GM21619 (cell line): ENCODE results near the gene PRELID3B.

Experiments used
- ATAC-seq: cut with Tn5 transposase; IDR thresholded peaks from one replicate; pipeline ENCODE4 v1.9.1; 2021; ENCODE audit not compliant: unreplicated experiment

The PRELID3B gene

DNA sequence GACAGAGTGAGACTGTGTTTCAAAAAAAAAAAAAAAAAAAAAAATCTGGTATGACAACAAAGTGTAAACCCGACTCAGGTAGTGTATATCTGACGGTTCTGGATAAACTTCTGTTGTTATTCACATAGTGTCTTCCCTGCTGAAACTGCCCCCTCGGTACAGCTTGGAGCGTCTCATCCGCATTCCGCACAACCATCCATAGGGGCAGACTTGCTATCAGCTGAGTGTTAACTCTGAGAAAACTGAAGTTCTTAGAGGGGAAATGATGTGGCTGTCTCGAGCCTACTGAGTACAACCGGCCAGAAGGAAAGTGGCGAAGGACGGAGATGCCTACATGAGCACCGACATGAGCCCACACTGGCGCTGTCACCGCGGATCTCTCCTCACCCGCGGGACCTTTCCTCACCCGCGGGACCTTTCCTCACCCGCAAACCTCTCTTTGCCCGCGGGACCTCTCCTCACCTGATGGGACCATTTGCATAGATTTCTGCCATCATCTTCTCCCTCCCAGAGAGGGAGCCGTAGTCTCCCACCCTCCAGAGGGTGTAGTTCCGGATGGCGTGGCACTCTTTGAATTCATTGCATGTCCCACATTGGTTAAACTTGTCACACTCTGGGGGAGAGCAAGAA lies 45.3 kb downstream of the PRELID3B start:
- no peak for ATAC-seq

GRCh38 chr20:58996226-58996611 lies 46.4 kb downstream of the PRELID3B start:
- ATAC-seq: no peak

DNA sequence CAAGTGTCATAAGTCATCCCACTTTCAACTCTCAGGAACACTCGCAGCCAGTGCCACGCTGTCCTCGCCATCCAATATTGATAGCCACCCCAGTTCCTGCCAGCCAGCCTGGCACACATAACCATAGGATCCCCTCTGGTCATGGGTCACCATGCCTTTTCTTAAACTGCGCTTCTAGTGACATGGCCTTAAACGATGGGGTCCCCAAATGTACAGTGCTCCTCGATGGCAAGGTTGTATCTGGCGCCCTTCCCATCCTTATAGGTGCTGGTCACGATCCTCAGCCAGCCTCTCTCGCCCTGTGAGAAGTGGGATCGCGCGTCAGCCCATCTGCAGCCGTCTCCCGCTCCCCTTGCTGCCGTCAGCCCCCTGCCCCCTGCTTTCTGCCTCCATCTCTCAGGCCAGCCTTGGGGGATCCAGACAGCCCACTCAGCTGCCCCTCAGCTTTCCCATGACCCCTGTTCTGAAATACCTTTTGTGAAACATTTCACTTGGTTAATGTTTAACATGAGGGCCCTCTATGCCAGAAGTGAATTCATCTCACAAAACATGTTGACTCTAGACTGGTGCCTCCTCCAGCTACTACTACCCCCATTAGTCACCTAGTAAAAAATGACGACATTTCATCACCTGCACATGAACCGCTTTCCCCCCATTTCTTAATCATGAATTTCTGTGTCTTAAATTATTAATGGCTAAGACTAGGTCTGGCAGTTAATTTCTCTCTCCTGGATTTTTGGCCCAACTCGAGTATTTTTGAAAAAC lies 46.9 kb downstream of the PRELID3B start:
- no peak for ATAC-seq

- ATAC-seq: no peak
These were observed 48.0 kb downstream of the PRELID3B start for GRCh38 chr20:58994390-58995159.

DNA sequence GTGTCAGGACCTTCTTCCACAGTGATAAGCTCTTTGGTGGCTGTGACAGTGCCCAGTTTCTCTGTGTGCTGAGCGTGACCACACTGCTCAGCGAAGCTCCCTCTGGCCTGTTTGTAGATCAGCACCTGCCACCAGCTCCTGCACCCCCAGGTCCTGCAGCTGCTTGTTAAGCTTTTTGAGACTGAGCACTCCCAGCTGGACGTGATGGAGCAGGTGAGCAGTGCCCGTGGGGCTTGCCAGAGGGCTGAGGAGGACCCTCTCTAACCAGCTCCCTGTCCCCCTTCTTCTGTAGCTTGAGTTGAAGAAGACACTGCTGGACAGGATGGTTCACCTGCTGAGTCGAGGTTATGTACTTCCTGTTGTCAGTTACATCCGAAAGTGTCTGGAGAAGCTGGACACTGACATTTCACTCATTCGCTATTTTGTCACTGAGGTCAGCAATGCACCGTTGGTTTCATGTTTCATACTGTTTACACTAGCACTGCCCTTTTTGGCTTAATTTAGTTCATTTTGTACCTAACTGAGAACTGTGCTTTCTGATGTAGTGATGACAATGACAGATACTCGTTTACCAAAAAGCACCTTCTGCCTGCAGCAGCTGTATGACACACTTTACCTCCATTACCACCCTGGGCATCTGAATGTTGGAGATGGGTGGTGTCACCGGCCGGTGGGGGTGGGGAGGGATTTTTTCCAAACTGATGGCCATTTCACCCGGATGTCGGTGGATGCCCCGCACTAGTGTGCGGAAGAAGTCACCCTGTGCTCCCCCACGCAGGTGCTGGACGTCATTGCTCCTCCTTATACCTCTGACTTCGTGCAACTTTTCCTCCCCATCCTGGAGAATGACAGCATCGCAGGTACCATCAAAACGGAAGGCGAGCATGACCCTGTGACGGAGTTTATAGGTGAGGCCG lies 49.0 kb downstream of the PRELID3B start:
- no peak for ATAC-seq

- ATAC-seq: no peak
These were observed 49.7 kb downstream of the PRELID3B start for GRCh38 chr20:58992911-58993310.

- no peak for ATAC-seq
These were observed 50.9 kb downstream of the PRELID3B start for GRCh38 chr20:58991715-58992114.

- no peak for ATAC-seq
These were observed 51.7 kb downstream of the PRELID3B start for GRCh38 chr20:58990651-58991445.

GRCh38 chr20:58989196-58989595 lies 53.4 kb downstream of the PRELID3B start:
- no peak for ATAC-seq

DNA sequence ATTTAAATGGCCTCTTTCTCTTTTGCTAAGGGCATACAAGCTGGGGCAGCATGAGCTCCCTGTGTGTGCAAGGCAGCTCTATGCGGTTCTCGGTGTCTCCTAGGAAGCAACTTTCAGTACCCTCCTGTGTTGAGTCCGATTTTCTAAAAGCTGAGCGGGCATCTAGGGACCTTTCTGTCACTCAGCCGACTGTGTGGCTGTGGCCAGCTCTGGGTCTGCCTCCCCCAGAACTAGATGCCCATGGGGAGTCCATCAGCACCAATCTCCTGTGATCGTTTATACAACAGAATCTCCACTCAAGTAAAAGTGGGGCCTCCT lies 54.1 kb downstream of the PRELID3B start:
- ATAC-seq: no peak

- ATAC-seq: no peak
These were observed 54.6 kb downstream of the PRELID3B start for GRCh38 chr20:58987790-58988564.

DNA sequence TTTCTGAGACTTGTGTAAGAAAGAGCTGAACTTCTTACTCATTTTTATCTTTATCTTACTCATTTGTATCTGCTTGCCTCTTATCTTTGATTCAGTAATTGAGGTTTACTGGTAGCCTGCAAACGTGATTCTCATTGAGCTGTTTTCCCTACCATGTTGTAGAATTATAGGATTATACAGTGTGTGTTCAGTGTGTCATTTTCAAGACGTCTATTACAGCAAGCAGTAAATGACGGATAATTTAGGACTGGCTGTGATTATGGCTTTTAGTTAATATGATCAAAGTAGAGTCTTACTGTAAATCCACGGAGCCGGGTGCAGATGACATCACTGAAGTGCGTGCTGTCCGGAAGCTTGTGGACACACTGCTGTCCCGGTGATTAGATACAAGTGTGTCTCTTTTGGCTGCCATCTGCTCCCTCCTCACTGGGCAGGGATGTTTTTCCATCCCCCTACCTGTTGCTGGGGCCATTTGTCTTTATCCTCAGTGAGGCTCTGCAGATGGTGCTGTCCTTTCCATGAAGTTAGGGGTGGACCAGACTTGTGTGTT lies 55.5 kb downstream of the PRELID3B start:
- ATAC-seq: no peak

DNA sequence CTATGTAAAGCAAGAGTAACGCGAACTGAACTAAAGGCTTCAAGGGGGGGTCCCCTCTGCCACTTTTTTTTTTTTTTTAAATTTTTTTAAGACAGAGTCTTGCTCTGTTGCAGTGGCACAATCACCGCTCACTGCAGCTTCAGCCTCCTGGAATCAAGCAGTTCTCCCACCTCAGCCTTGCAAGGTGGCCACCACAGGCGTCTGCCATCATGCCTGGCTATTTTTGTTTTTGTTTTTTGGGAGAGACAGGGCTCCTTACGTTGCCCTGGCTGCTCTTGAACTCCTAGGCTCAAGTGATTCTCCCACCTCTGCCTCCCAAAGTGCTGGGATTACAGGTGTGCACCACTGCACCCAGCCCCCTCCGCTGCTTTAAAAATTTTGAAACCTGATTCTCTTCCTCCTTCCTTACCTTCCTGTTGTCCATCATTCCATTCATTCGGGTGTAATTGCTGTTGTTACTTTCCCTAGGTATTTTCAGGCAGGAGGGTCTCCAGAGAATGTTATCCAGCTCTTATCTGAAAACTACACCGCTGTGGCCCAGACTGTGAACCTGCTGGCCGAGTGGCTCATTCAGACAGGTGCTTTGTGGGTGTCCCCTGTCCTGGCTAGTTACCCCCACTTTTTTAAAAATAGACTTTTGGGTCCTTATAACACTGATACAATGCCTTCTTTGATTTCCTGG lies 56.2 kb downstream of the PRELID3B start:
- no peak for ATAC-seq

DNA sequence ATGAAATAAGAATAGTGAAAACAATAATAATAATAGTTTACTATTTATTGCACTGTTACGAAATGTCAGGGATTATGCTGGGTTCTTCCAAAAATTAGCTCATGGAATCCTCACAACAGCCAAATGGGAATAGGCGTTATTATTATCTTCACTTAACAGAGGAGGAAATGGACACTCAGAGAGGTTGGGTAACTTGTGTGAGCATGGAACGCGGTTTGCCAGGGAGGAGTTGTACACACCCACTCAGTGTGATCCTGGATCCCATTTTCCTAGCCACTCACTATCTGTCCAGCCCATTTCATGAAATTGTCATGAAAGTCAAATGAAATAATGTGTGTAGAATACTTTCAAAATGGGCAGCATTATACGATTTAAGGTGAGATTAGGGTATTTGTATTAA lies 56.9 kb downstream of the PRELID3B start:
- ATAC-seq: no peak

- no peak for ATAC-seq
These were observed 57.9 kb downstream of the PRELID3B start for GRCh38 chr20:58984691-58985090.
